Stimulated activated CD8-positive, alpha-beta memory T cell treated with anti-CD3 and anti-CD28 coated beads, Interleukin-15, amount 100 ng/mL, for 4 hours (primary cell): Measurements from ENCODE around the gene POLA1.
"Not testable (repeated sequence)": the region's sequence is repeated elsewhere in the genome, so short reads cannot be mapped to it uniquely, and the experiment has no call there.

Experiments
- DNase-seq, 2 donors: peaks; one replicate each; pipeline ENCODE4 v3.0.0-alpha.2; 2020; ENCODE audit warnings: low read depth in 2 of 2

POLA1 gene

GRCh38 chrX:24799565-24799964 is 105.8 kb downstream of the POLA1 start:
- DNase-seq = no peak

GRCh38 chrX:24805201-24805600 is 111.5 kb downstream of the POLA1 start:
- no peak for DNase-seq

DNA sequence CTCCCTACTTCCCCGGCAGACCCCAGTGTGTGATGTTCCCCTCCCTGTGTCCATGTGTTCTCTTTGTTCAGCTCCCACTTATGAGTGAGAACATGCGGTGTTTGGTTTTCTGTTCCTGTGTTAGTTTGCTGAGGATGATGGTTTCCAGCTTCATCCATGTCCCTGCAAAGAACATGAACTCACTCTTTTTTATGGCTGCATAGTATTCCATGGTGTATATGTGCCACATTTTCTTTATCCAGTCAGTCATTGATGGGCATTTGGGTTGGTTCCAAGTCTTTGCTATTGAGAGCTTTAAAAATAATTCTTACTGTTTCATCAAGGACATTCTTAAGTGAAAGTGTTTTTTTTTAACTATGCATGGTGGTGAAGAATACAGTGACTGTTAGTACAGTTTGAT is 126.1 kb downstream of the POLA1 start:
- DNase-seq = not testable (repeated sequence)

GRCh38 chrX:24828147-24828546 is 134.4 kb downstream of the POLA1 start:
- no peak for DNase-seq

DNA sequence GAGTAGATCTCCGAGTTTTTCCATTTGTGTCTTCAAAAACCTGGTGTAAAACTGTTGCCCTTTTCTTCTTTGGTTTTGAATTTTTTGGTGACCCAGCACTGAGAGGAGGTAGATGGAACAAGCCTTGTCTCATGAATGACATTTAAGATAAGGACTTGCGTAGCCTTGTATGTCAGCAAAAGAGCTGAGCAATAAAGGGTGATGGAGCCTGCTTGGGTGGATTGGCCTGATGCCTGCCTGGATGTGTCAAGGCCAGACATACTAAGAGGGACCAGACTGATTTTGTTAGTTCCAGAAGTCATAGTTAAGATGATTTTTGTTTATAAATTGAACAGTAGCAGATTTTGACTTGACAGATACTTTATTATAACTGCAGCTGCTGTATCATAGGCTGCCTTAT is 134.9 kb downstream of the POLA1 start:
- DNase-seq = no peak

DNA sequence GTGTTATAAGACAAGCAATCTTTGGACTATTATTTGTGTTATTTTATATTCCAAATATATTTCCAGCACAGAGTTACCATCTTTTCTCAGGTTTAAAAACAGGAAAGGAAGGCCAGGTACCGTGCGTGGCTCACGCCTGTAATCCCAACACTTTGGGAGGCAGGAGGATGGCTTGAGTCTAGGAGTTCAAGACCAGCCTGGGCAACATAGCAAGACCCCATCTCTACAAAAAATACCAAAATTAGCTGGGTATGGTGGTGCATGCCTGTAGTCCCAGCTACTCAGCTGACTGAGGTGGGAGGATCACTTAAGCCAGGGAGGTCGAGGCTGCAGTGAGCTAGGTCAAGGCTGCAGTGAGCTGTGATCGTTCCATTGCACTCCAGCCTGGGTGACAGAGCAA is 140.0 kb downstream of the POLA1 start:
- no peak for DNase-seq

GRCh38 chrX:24837966-24838365 is 144.2 kb downstream of the POLA1 start:
- DNase-seq = no peak

GRCh38 chrX:24838629-24839028 is 144.9 kb downstream of the POLA1 start:
- DNase-seq = no peak

DNA sequence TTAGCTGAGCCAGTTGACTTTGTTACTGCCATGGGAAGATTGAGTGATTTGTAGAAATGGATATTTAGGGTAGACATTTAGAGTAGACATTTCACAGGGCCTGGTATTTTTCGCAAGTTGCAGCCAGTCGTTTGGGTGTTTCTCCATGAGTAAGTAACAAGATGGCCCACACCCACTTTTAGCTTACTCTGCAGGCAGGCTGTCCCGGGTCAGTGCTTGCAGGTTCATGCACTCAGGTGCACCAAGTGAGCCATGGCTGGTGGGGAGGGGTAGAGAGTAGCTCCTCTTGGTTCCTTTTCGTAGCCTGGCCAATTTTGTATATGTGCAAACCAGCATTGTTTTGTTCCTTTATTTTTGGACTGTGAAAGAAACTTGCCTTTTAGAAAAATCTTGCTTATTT is 145.6 kb downstream of the POLA1 start:
- DNase-seq = no peak

GRCh38 chrX:24842486-24842885 is 148.8 kb downstream of the POLA1 start:
- DNase-seq = no peak

GRCh38 chrX:24846550-24847150 is 152.9 kb downstream of the POLA1 start:
- no peak for DNase-seq

GRCh38 chrX:24851289-24851688 is 157.6 kb downstream of the POLA1 start:
- DNase-seq = no peak

DNA sequence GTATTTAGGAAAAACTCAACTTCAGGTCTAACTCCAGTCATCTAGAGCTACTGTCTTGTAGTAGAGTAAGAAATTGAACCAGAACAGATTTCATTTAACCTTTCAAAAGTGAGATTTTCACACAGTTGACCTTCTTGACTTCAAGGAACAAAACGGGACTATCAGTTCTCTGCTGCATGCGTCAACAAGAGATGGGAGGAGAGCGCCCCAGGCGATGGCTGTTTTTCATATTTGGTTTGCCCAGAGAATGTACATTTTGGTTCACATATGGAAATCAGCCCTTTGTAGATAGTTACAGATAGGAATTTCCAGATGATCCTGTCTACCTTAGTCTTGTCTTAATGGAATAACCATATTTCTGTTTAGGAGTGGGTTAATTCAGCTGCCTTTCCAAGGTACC is 158.1 kb downstream of the POLA1 start:
- DNase-seq = no peak

DNA sequence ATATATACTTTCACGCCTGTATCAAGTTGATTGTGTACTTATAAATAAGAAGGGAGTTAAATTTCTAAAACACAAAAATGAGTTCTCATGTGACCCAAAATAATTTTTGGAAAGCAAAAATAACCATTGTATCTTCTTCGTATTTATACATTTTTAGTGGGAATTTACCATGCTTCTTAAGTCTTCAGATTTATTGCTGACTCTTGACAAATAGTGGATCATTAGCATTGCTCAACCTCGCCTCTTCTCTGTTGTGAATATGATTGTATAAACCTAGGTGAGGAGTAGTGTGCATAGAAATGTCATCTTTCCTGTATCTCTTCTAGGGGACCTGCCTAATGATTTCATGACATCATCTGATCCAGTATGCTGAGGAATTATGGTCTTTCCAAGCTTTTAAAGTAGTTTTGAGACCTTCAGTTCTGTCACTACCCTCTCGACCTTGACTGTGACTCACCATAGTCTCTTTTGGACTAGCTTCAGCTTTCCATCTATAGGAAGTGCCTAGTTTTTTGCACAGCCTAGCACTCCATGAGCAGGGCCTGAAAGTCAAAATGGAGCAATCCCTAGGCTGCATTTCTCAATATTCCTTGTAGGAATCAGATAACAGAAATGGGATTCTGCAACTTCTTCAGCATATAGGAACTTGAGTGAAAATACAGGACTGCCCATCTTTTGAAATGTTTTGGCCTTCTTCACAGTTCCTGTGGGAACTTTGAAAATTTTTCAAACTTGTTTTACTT is 164.5 kb downstream of the POLA1 start:
- no peak for DNase-seq

GRCh38 chrX:24859211-24859841 is 165.6 kb downstream of the POLA1 start:
- DNase-seq = no peak

DNA sequence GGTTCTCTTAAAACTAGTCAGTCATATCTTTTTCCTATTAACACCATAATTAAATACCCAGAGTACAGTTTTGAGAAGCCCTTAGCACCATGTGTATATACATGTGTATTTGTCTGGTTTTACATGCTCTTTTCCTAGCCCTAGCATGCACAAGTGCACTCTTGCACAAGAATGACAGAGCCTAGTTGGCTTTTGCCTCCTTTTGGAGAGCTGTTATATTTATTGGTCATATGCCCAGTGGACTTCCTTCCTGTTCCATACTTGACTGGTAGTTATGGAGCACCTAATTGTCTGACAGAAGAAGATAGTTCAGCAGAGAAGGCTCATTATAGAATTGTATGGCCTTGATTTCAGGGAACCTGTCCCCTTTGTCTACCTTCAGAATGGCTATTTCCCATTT is 166.4 kb downstream of the POLA1 start:
- no peak for DNase-seq

DNA sequence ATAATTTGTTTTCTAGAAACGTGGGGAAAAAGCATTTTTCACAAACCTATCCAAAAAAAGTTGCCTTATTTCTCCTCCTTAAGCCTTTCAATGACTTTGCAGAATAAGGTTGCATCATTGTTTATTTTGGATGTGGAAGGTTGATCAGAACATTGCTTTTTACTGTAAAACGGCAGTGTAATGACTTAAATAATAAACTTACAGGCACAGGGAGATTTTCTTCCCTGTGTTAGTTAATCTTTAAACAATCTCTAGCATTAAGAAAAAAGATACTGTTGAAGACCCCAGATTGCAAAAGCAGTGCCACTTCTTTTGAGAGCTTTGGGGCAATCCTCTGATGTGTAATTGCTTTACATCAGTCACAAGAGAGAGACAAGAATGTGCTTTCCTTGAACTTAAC is 168.6 kb downstream of the POLA1 start:
- DNase-seq = no peak

GRCh38 chrX:24863779-24864178 is 170.1 kb downstream of the POLA1 start:
- DNase-seq = not testable (repeated sequence)

DNA sequence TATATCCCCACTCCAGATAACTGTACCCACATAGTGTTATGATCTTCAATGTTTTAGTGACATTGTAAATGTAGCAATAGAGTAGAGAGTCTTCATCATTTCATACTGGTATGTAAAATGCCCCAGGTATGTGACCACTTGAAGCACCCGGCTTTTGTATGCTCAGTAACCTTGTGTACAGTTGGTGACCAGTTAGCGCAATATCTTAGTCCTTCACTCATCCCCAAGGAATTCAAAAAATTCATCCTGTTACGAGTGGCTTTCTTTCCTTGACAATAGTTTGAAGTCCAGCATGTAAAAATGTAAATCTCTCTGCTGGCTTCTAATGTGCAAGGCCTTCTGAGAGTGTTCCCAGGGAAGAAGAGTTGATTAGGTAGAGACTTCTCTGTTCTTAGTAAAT is 176.4 kb downstream of the POLA1 start:
- DNase-seq = no peak

DNA sequence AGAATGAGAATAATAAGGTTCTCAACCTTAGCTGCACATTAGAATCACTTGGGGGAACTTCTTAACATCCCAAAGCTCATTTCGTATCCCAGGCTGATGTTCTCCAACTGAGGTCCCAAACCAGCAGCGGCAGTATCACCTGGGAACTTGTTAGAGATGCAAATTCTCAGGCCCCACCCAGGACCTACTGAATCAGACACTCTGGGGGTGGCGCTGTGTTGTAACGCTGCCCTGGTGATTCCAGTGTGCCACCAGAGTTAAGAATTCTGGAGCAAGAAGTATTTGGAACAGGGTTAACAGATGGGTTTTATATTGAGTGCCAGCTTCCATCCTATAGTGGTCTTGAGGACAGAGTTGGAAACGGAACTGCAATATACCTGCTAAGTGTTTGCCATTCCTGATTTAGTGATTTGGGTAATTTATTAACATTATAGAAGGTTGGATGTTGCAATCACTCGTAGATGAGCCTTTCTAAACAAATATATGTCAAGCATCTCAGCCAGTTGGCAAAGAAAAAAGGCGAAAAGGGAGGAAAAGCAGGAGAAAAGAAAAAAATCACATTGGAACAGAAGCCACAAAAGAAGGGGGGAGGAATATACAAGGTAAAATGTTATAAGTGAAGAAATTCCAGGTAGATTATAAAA is 181.0 kb downstream of the POLA1 start:
- DNase-seq = no peak

GRCh38 chrX:24876530-24877287 is 183.0 kb downstream of the POLA1 start:
- no peak for DNase-seq

DNA sequence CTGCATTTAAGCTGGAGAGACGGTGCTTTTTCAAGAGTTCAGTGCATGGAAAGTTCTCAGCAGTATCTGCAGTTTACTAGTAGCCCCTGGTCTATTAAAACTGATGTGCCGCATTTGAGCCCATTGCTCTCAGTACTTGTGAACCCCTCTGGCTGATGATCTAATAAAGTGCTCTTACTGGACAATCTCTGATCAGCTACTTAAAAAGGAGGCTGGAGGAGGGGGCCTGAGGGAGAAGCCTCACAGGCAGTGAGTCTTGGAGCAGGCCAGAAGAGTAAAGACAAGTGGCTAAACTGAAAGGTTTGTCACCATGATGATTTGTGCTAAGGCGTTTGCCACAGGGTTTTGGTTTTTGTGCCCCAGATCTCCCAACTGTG is 183.6 kb downstream of the POLA1 start:
- no peak for DNase-seq
